ENCODE data around the gene PKNOX2. TPM values are rescaled to one million over a fixed set of nuclear protein-coding genes. Genes with fewer than 3 reads are reported as not detected.

PKNOX2 gene
- total RNA-seq, 5 donors from 2014 or later (not counting 1 experiment from before 2014, with no cell fraction given) = 0.55 TPM; not detected in 4

DNA sequence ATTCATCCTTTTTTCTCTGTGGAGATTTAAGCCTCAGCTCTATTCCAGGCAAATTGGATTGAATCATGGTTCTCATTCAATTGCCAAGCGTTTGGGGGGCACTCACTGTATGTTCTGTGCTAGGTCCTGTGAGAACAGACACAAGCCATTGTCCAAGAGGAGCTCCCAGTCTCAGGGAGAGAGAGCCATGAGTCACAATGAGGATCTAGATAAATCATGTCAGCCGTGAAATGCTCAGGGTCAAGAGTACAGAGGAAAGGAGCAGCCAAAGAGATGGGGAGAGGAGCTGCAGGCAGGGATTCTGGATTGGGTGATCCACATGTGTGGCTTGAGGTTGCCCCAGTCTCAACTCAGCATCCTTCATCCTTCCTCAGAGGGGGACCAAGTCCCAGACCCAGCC lies 237.9 kb downstream of the PKNOX2 start:
- peaks cover 71% of the 10 kb centered on the region in 2 donors for H3K27me3 Mint-ChIP-seq
- CTCF ChIA-PET = interaction anchor here in 1 of 2 donors (0.5 to 1.6 kb wide), 2 partner anchors 11 to 48 kb away, joined by 3 read pairs; no protein-coding TSS in a partner anchor
- no peak overlapping the region for H3K27ac Mint-ChIP-seq

DNA sequence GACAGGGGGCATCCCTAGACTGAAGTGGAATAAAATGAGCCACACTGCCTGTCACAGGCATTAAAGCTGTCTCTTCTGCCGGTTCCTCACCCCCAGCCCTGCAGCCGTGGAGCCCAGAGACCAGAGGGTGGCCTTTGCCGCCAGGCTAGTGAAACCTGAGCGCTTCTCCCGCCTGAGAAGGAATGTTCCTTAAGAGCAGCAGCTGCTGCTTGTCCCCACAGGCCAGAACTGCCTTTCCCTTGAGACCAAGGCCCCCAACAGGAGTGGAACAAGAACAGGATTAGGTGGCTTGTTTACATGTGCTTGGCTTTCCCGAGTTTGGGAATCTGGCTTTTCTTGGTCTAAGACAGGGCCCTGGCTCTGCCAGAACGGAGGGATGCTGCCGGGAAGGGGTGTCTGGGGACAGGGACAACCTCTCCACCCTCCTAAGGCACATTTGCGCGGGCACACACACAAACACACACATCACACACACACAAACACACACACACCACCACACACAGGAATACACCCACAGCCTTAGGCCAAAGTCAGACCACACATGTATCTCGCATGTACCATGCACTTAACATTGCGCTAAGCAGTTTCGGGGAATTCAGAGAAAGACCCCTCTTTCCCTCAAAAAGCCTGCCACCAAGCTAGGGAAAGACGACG lies 239.7 kb downstream of the PKNOX2 start:
- no peak overlapping the region for H3K27ac ChIP-seq (ENCODE audit: low read length)
- H3K4me1 Mint-ChIP-seq = peaks cover 4 to 10% (median 6%) of the 10 kb centered on the region in 3 donors
- no peak for ATAC-seq (replicated peaks in 1 of 4)
- H3K4me3 Mint-ChIP-seq = no peak overlapping the region
- WGBS (ENCODE audit: insufficient coverage) = 71% methylated on average over 10 of the region's 15 CpGs
- peaks cover 0 to 8% of the 10 kb centered on the region in 2 experiments for H3K4me1 ChIP-seq (ENCODE audit: control insufficient read depth in 1 of 2, extremely low read depth in 1 of 2, insufficient read depth in 2 of 2, low read length in 2 of 2)
- ChIA-PET CTCF (interaction anchor here in 1 of 2 donors (0.5 to 1.6 kb wide), 4 partner anchors 9 to 1042 kb away, joined by 3 to 9 read pairs (median 4); no protein-coding TSS in a partner anchor), POLR2A (no interaction called here)
- H3K9me3 Mint-ChIP-seq = no peaks in the 10 kb centered on the region
- H3K27me3 Mint-ChIP-seq = peaks cover 68 to 71% of the 10 kb centered on the region in 2 donors
- DNase-seq = no peak
- H3K36me3 ChIP-seq (ENCODE audit: control insufficient read depth in 2 of 2, extremely low read depth in 1 of 2, insufficient read depth in 1 of 2, low read length in 1 of 2) = no peaks in the 10 kb centered on the region
- no peak overlapping the region for H3K4me3 ChIP-seq (ENCODE audit: control insufficient read depth in 1 of 2, extremely low read depth in 1 of 2, low read length in 1 of 2)
- H3K27me3 ChIP-seq (replicated peaks in 1 of 2; ENCODE audit: control insufficient read depth in 2 of 2, extremely low read depth in 1 of 2, insufficient read depth in 2 of 2, low read length in 1 of 2) = peaks cover 0 to 72% of the 10 kb centered on the region in 2 experiments
- no peaks in the 10 kb centered on the region for H3K9me3 ChIP-seq
- no peaks in the 10 kb centered on the region for H3K36me3 Mint-ChIP-seq
- no peak overlapping the region for H3K27ac Mint-ChIP-seq

More for the DNA sequence above, 237.9 kb downstream of the PKNOX2 start:
- WGBS (ENCODE audit: insufficient coverage) = 55% methylated on average over 2 of the region's 2 CpGs
- no peak overlapping the region for H3K27ac ChIP-seq (ENCODE audit: low read length)
- Mint-ChIP-seq H3K4me1 (peaks cover 4 to 10% (median 6%) of the 10 kb centered on the region in 3 donors), H3K9me3 (no peaks in the 10 kb centered on the region), H3K4me3 (no peak overlapping the region), H3K36me3 (no peaks in the 10 kb centered on the region)
- no peak overlapping the region for H3K4me3 ChIP-seq (ENCODE audit: control insufficient read depth in 1 of 2, extremely low read depth in 1 of 2, low read length in 1 of 2)
- H3K9me3 ChIP-seq = no peaks in the 10 kb centered on the region
- peaks cover 0 to 8% of the 10 kb centered on the region in 2 experiments for H3K4me1 ChIP-seq (ENCODE audit: control insufficient read depth in 1 of 2, extremely low read depth in 1 of 2, insufficient read depth in 2 of 2, low read length in 2 of 2)
- H3K27me3 ChIP-seq (replicated peaks in 1 of 2; ENCODE audit: control insufficient read depth in 2 of 2, extremely low read depth in 1 of 2, insufficient read depth in 2 of 2, low read length in 1 of 2) = peaks cover 0 to 68% of the 10 kb centered on the region in 2 experiments
- POLR2A ChIA-PET = no interaction called here
- ATAC-seq (replicated peaks in 1 of 4) = no peak
- no peak for DNase-seq
- no peaks in the 10 kb centered on the region for H3K36me3 ChIP-seq (ENCODE audit: control insufficient read depth in 2 of 2, extremely low read depth in 1 of 2, insufficient read depth in 1 of 2, low read length in 1 of 2)

DNA sequence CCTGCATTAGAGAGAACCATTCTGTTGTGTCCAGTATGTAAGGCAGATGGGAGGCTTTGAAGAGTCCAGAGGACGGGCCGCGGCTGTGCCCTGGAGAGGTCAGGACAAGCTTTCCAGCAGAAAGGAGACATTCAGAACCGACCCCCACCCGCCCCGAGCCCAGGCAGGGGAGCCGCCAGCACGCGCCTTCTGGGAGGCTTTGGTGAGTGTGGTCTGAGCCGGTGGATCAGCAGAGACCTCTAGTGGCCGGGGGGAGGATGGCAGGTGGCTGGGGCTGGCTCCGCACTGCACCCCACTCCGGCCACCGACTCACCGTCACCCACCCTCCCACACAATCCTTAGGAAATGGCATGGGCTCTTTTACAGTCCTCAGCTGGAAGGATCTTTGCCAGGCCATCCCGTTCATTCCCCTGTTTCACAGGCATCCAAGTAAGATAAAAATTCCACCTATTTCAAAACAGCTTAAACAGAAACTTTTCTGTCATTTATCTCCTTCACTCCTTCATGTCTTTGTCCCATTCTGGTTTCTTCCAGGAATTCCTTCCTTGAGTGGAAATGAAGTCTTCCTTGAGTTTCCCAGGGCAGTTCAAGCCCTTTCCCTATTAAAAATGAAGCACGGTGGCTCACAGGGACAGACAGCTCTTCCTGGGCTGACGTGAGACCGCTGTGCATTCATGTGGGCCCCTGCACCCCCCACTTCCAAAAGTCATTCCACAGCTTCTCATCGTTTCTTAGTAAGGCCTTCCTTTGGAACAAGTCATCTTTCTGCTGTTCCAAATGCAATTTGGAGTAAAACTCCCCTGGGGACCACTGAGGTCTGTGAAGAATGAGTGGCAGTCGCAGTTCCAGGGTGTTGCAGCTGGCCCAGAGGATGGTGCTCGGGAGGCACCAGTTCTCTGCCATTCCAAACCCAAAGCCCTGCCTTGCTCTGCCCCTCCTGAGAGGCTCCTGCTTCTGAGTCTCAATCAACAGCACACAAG lies 240.6 kb downstream of the PKNOX2 start:
- ATAC-seq (replicated peaks in 1 of 4) (peak; percentile 84 to 90 (median 88)), DNase-seq (peak; percentile 14 to 70 (median 51))
- ChIA-PET POLR2A (no interaction called here), CTCF (interaction anchor here (0.5 to 0.8 kb wide), 4 partner anchors 10 to 1041 kb away, joined by 3 to 9 read pairs (median 4); no protein-coding TSS in a partner anchor)
- Mint-ChIP-seq H3K36me3 (no peaks in the 10 kb centered on the region), H3K4me1 (peaks cover 4 to 10% (median 6%) of the 10 kb centered on the region in 3 donors), H3K9me3 (no peaks in the 10 kb centered on the region), H3K27me3 (peaks cover 67 to 72% of the 10 kb centered on the region in 2 donors), H3K4me3 (peak overlapping the region in 1 of 3 donors; percentile 15), H3K27ac (no peak overlapping the region)
- peaks cover 0 to 8% of the 10 kb centered on the region in 2 experiments for H3K4me1 ChIP-seq (ENCODE audit: control insufficient read depth in 1 of 2, extremely low read depth in 1 of 2, insufficient read depth in 2 of 2, low read length in 2 of 2)
- no peaks in the 10 kb centered on the region for H3K36me3 ChIP-seq (ENCODE audit: control insufficient read depth in 2 of 2, extremely low read depth in 1 of 2, insufficient read depth in 1 of 2, low read length in 1 of 2)
- no peak overlapping the region for H3K27ac ChIP-seq (ENCODE audit: low read length)
- no peak overlapping the region for H3K4me3 ChIP-seq (ENCODE audit: control insufficient read depth in 1 of 2, extremely low read depth in 1 of 2, low read length in 1 of 2)
- H3K27me3 ChIP-seq (replicated peaks in 1 of 2; ENCODE audit: control insufficient read depth in 2 of 2, extremely low read depth in 1 of 2, insufficient read depth in 2 of 2, low read length in 1 of 2) = peaks cover 0 to 72% of the 10 kb centered on the region in 2 experiments
- H3K9me3 ChIP-seq = no peaks in the 10 kb centered on the region
- 33% methylated on average over 6 of the region's 22 CpGs for WGBS (ENCODE audit: insufficient coverage)

DNA sequence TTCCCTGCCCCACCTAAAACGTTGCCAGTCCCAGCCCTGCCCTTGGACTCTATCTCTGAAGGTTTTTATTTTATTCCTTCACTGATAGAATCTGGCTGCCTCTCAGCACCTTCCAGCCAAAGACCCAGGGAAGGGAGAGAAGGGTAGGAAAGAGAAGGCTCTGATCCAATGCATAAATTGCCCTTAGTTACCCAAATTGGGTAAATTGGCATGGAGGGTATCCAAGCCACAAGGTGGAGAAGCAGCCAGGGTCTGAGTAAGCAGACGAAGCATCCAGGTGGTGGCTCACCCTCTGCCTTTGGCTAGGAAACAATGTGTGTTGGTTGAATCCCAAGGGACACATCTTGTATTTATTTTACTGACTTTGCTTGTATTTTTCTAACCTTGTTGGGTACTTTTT lies 242.5 kb downstream of the PKNOX2 start:
- no peak overlapping the region for H3K4me3 ChIP-seq (ENCODE audit: control insufficient read depth in 1 of 2, extremely low read depth in 1 of 2, low read length in 1 of 2)
- no peaks in the 10 kb centered on the region for H3K36me3 Mint-ChIP-seq
- peaks cover 0 to 8% of the 10 kb centered on the region in 2 experiments for H3K4me1 ChIP-seq (ENCODE audit: control insufficient read depth in 1 of 2, extremely low read depth in 1 of 2, insufficient read depth in 2 of 2, low read length in 2 of 2)
- no peaks in the 10 kb centered on the region for H3K9me3 Mint-ChIP-seq
- no peak overlapping the region for H3K4me3 Mint-ChIP-seq
- H3K27me3 ChIP-seq (replicated peaks in 1 of 2; ENCODE audit: control insufficient read depth in 2 of 2, extremely low read depth in 1 of 2, insufficient read depth in 2 of 2, low read length in 1 of 2) = peaks cover 0 to 76% of the 10 kb centered on the region in 2 experiments
- no peaks in the 10 kb centered on the region for H3K36me3 ChIP-seq (ENCODE audit: control insufficient read depth in 2 of 2, extremely low read depth in 1 of 2, insufficient read depth in 1 of 2, low read length in 1 of 2)
- CTCF ChIA-PET = interaction anchor here in 1 of 2 donors (0.6 kb wide), 2 partner anchors 50 to 1473 kb away, joined by 5 to 6 read pairs; no protein-coding TSS in a partner anchor
- POLR2A ChIA-PET = no interaction called here
- H3K27me3 Mint-ChIP-seq = peaks cover 55 to 58% of the 10 kb centered on the region in 2 donors
- H3K27ac ChIP-seq (ENCODE audit: low read length) = no peak overlapping the region
- 38% methylated on average over 1 of the region's 2 CpGs for WGBS (ENCODE audit: insufficient coverage)
- peaks cover 4 to 10% (median 6%) of the 10 kb centered on the region in 3 donors for H3K4me1 Mint-ChIP-seq
- no peak for DNase-seq
- H3K27ac Mint-ChIP-seq = no peak overlapping the region
- ATAC-seq (replicated peaks in 1 of 4) = no peak
- no peaks in the 10 kb centered on the region for H3K9me3 ChIP-seq

DNA sequence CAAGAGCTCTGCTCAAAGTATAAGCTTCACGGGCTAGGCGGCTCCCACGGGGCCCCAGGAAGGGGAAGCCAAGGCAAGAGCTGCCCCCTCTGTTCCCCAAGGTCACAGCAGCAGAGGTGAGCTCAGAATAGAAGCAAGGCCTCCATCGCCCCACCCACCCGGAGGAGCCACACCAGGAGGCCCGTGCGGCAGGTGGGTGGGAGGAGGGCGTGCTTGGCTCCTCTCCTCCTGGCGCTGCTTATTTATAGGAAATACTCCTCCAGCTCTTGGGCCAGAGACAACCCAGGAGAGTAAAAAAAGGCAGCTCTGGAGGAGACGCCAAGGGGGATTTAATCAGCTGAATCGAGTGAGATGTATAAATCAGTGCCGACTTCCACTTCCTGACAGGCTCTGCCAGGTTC lies 243.8 kb downstream of the PKNOX2 start:
- CTCF ChIA-PET = no interaction called here
- POLR2A ChIA-PET = no interaction called here
- no peaks in the 10 kb centered on the region for H3K9me3 Mint-ChIP-seq
- H3K4me3 ChIP-seq (ENCODE audit: control insufficient read depth in 1 of 2, extremely low read depth in 1 of 2, low read length in 1 of 2) = no peak overlapping the region
- ATAC-seq (replicated peaks in 1 of 4) (no peak), DNase-seq (no peak)
- no peaks in the 10 kb centered on the region for H3K36me3 ChIP-seq (ENCODE audit: control insufficient read depth in 2 of 2, extremely low read depth in 1 of 2, insufficient read depth in 1 of 2, low read length in 1 of 2)
- peaks cover 4 to 10% (median 6%) of the 10 kb centered on the region in 3 donors for H3K4me1 Mint-ChIP-seq
- H3K9me3 ChIP-seq = no peaks in the 10 kb centered on the region
- H3K36me3 Mint-ChIP-seq = no peaks in the 10 kb centered on the region
- no peak overlapping the region for H3K4me3 Mint-ChIP-seq
- H3K27me3 Mint-ChIP-seq = peaks cover 46 to 53% of the 10 kb centered on the region in 2 donors
- 72% methylated on average over 9 of the region's 12 CpGs for WGBS (ENCODE audit: insufficient coverage)
- H3K27me3 ChIP-seq (replicated peaks in 1 of 2; ENCODE audit: control insufficient read depth in 2 of 2, extremely low read depth in 1 of 2, insufficient read depth in 2 of 2, low read length in 1 of 2) = peaks cover 0 to 72% of the 10 kb centered on the region in 2 experiments
- H3K27ac ChIP-seq (ENCODE audit: low read length) = no peak overlapping the region
- H3K27ac Mint-ChIP-seq = no peak overlapping the region
- H3K4me1 ChIP-seq (ENCODE audit: control insufficient read depth in 1 of 2, extremely low read depth in 1 of 2, insufficient read depth in 2 of 2, low read length in 2 of 2) = peaks cover 0 to 8% of the 10 kb centered on the region in 2 experiments

DNA sequence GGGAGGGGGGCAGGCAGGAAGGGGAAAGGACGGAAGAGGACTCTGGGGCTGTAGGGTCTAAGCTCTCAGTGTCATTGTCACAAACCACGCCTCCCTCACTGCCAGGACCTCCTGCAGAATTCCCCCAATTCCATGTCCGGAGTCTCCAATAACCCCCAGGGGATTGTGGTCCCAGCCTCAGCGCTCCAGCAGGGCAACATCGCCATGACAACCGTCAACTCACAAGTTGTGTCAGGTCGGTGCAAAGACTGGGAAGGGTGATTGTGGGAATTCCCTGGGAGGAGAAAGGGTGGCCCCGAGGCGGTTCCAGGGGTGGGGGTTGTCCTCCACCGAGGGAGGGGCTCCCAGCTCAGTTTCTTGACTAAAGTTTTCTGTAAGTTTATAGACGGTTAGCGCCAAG lies 245.5 kb downstream of the PKNOX2 start:
- no peak overlapping the region for H3K4me3 ChIP-seq (ENCODE audit: control insufficient read depth in 1 of 2, extremely low read depth in 1 of 2, low read length in 1 of 2)
- Mint-ChIP-seq H3K36me3 (no peaks in the 10 kb centered on the region), H3K27me3 (peaks cover 32 to 41% of the 10 kb centered on the region in 2 donors), H3K27ac (no peak overlapping the region), H3K9me3 (no peaks in the 10 kb centered on the region), H3K4me1 (peaks cover 0 to 5% (median 2%) of the 10 kb centered on the region in 3 donors), H3K4me3 (no peak overlapping the region)
- H3K27me3 ChIP-seq (replicated peaks in 1 of 2; ENCODE audit: control insufficient read depth in 2 of 2, extremely low read depth in 1 of 2, insufficient read depth in 2 of 2, low read length in 1 of 2) = peaks cover 0 to 54% of the 10 kb centered on the region in 2 experiments
- H3K27ac ChIP-seq (ENCODE audit: low read length) = no peak overlapping the region
- DNase-seq (no peak), ATAC-seq (replicated peaks in 1 of 4) (no peak)
- no peaks in the 10 kb centered on the region for H3K36me3 ChIP-seq (ENCODE audit: control insufficient read depth in 2 of 2, extremely low read depth in 1 of 2, insufficient read depth in 1 of 2, low read length in 1 of 2)
- 60% methylated on average over 5 of the region's 12 CpGs for WGBS (ENCODE audit: insufficient coverage)
- ChIA-PET CTCF (interaction anchor here (0.6 to 0.8 kb wide), 2 partner anchors 21 to 455 kb away, joined by 3 read pairs; no protein-coding TSS in a partner anchor), POLR2A (no interaction called here)
- no peaks in the 10 kb centered on the region for H3K9me3 ChIP-seq
- peaks cover 0 to 2% of the 10 kb centered on the region in 2 experiments for H3K4me1 ChIP-seq (ENCODE audit: control insufficient read depth in 1 of 2, extremely low read depth in 1 of 2, insufficient read depth in 2 of 2, low read length in 2 of 2)
